KOPT-K1 (cell line): ENCODE data around the gene BCAS4.
"Not testable (repeated sequence)": the region's sequence is repeated elsewhere in the genome, so short reads cannot be mapped to it uniquely, and the experiment has no call there.

Experiments used
- H3K27ac ChIP-seq: fragments of 200-600 bp; sonication (generic); 2 replicates; pipeline ENCODE4 v1.5.1; 2016; ENCODE audit warnings: antibody characterized with exemption, mild to moderate bottlenecking, low read depth, low read length; ENCODE audit not compliant: poor library complexity, severe bottlenecking
- H3K36me3 ChIP-seq: fragments of 200-600 bp; sonication (generic); 2 replicates; pipeline ENCODE4 v1.5.1; 2017; ENCODE audit warnings: antibody characterized with exemption, mild to moderate bottlenecking, low read length, moderate library complexity; ENCODE audit not compliant: insufficient read depth
- H3K9me3 ChIP-seq: fragments of 200-600 bp; sonication (generic); 2 replicates; pipeline ENCODE4 v1.5.1; 2017; ENCODE audit warnings: antibody characterized with exemption, low read length, mild to moderate bottlenecking; ENCODE audit not compliant: insufficient read depth, poor library complexity, severe bottlenecking

Gene BCAS4

GRCh38 chr20:50787181-50787580 is 7.7 kb upstream of the BCAS4 start:
- H3K27ac ChIP-seq = no peak overlapping the region
- H3K9me3 ChIP-seq = no peaks in the 10 kb centered on the region
- no peaks in the 10 kb centered on the region for H3K36me3 ChIP-seq

GRCh38 chr20:50788045-50788991 is 6.5 kb upstream of the BCAS4 start:
- Histone ChIP-seq H3K27ac (no peak overlapping the region), H3K9me3 (no peaks in the 10 kb centered on the region), H3K36me3 (no peaks in the 10 kb centered on the region)

DNA sequence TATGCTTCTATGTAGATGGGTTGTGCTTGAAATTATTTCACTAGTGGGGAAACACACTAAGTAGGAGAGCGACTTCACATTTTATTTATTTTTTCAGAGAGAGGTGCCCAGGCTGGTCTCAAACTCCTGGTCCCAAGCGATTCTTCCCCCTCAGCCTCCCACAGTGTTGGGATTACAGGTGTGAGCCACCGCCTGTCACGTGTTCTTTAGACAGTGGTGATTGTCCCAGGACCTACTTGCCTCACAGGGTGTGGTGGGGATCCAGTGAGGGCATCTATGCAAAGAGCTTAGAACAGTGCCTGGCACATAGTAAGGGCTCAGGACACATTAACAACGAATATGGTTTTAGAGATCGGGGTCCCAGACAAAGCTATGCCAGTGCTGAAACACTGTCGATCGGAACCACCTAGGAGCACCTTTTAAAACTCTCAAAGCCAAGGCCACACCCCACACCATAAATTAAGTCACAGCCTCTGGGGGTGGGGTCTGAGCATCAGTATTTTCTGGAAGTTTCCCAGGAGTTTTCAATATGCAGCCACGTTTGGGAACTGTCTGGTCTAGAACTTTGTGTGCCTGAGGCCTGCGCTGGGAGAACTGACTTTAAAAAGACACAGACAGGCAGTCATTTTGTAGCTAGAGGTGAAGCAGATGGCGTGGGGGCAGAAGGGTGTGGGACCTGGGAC is 4.8 kb upstream of the BCAS4 start:
- no peaks in the 10 kb centered on the region for H3K9me3 ChIP-seq
- H3K27ac ChIP-seq = no peak overlapping the region
- no peaks in the 10 kb centered on the region for H3K36me3 ChIP-seq

GRCh38 chr20:50790651-50791277 is 4.1 kb upstream of the BCAS4 start:
- H3K27ac ChIP-seq = no peak overlapping the region
- no peaks in the 10 kb centered on the region for H3K9me3 ChIP-seq
- H3K36me3 ChIP-seq = no peaks in the 10 kb centered on the region

DNA sequence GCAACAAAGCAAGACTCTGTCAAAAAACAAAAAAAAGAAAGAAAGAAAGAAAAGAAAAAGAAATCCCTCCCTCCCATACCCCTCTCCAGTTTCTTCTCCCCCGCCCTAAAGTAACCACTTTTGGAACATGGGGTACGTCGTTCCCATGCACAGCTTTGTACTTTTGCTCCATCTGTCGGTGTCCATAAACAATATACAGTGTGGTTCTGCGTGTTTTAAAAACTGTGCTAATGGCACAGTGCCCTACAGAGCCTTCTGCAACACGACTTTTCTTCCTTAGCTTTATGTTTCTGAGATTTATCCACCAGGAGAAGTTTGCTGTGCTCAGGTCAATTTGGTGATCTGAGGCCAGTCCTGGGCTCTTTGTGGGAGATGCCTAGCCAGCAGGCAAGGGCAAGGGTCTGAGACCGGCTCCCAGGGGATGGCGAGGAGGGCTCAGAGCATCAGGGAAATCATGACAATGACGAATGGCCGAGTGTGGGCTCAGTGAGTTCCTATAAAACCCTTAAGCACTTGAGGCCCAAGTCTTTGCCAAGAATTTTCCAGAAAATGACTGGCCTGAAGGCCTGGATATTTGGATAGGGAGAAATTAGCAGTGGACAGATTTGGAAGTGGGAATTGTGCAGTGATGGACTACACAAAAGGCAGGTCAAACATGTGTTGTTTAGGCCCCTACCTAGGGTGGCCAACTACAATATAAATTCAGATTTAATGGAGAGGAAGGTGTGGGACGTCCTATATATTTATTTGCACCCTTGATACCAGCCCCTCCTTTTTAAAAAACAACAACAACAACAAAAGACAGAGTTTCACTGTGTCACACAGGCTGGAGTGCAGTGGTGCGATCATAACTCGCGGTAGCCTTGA is 1.9 kb upstream of the BCAS4 start:
- H3K27ac ChIP-seq = no peak overlapping the region
- no peaks in the 10 kb centered on the region for H3K9me3 ChIP-seq
- no peaks in the 10 kb centered on the region for H3K36me3 ChIP-seq

DNA sequence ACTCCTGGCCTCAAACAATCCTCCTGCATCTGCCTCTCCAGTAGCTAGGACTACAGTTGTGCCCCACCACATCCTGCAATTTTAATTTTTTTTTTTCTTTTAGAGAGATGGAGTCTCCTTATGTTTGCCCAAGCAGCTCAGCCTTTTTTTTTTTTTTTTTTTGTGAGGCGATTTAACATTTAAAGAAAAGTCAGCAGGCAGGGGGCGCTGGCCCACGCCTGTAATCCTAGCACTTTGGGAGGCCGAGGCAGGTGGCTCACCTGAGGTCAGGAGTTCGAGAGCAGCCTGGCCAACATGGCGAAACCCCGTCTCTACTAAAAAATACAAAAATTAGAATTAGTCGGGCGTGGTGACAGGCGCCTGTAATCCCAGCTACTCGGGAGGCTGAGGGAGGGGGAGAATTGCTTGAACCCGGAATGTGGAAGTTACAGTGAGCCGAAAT is 1.3 kb upstream of the BCAS4 start:
- H3K9me3 ChIP-seq, H3K27ac ChIP-seq, H3K36me3 ChIP-seq: not testable (repeated sequence)

- Histone ChIP-seq H3K9me3 (no peaks in the 10 kb centered on the region), H3K27ac (no peak overlapping the region), H3K36me3 (no peaks in the 10 kb centered on the region)
Observed at GRCh38 chr20:50794181-50794845, 548 bp upstream of the BCAS4 start.

DNA sequence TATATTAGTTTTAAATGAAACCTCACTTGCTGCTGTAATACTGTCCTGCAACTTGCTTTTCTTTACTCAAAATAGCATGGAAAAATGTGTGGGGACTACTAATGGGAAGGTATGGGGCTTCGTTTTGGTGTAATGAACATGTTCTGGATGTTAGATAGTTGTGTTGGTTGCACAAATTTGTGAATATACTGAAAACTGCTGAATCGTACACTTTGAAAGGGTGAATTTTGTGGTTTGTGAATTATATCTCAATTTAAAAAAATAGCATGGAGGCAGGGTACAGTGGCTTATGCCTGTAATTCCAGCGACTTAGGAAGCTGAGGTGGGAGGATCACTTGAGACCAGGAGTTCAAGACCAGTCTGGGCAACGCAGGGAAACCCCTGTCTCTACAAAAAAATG is 2.3 kb downstream of the BCAS4 start:
- no peak overlapping the region for H3K27ac ChIP-seq
- H3K36me3 ChIP-seq = no peaks in the 10 kb centered on the region
- H3K9me3 ChIP-seq = no peaks in the 10 kb centered on the region

- Histone ChIP-seq H3K9me3 (no peaks in the 10 kb centered on the region), H3K36me3 (no peaks in the 10 kb centered on the region), H3K27ac (no peak overlapping the region)
Observed at GRCh38 chr20:50798650-50799049, 3.8 kb downstream of the BCAS4 start.

GRCh38 chr20:50799176-50799889 is 4.5 kb downstream of the BCAS4 start:
- Histone ChIP-seq H3K27ac (no peak overlapping the region), H3K36me3 (no peaks in the 10 kb centered on the region), H3K9me3 (no peaks in the 10 kb centered on the region)

GRCh38 chr20:50799890-50800550 is 5.2 kb downstream of the BCAS4 start:
- no peaks in the 10 kb centered on the region for H3K9me3 ChIP-seq
- no peak overlapping the region for H3K27ac ChIP-seq

DNA sequence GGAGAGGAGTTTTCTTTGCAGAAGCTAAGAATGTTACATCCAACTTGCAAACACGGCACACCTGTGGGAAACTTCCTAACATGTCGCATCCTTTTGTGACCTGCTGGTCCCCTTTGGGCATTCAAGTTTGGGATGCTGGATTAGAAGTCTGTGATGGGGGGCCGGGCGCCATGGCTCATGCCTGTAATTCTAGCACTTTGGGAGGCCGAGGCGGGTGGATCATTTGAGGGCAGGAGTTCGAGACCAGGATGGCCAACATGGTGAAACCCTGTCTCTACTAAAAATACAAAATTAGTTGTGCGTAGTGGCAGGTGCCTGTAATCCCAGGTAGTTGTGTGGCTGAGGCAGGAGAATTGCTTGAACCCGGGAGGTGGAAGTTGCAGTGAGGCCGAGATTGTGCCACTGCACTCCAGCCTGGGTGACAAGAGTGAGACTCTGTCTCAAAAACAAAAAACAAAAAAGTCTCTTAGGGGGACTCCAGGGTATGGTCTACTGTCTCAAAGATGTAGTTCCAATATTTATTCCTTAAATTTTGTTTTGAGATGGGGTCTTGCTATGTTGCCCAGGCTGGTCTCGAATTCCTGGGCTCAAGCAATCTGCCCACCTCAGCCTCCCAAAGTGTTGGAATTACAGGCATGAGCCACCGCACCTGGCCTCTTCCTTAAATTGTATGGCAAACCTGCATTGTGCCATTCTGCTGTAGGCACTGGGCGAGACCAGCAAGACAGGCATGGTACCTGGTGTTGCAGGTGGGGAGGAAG is 6.3 kb downstream of the BCAS4 start:
- not testable (repeated sequence) for H3K9me3 ChIP-seq, H3K36me3 ChIP-seq, H3K27ac ChIP-seq

More at GRCh38 chr20:50799890-50800550, 5.2 kb downstream of the BCAS4 start:
- H3K36me3 ChIP-seq = no peaks in the 10 kb centered on the region

DNA sequence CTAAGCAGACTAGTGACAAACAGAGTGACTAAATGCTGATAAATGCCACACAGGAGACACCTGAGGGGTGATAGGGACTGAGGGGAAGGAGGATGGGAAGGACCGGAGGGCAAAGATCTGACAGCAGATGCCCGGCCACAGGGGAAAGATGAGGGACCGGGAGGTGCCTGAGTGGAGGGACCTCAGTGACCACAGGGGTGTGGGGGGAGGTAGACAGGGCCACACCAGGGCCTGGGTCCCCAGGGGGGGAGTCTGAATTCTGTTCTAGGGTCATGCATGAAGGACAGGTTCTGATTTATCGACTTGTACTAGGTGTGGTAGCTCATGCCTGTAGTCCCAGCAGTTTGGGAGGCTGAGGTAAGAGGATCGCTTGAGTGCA is 6.9 kb downstream of the BCAS4 start:
- no peaks in the 10 kb centered on the region for H3K9me3 ChIP-seq
- H3K27ac ChIP-seq = no peak overlapping the region
- H3K36me3 ChIP-seq = no peaks in the 10 kb centered on the region
